IMR-90 (cell line): ENCODE results near the gene KCNA10. TPM values are rescaled to one million over a fixed set of nuclear protein-coding genes. Genes with fewer than 3 reads are reported as not detected.

Source experiments
- ATAC-seq: fragments of 200-7000 bp; cut with Tn5 transposase; 2 replicates; pipeline ENCODE4 v1.9.1; 2020; ENCODE audit warnings: low read depth, mild to moderate bottlenecking, moderate library complexity
- BruUV-seq: library from RNA; stranded (reverse); fragments of 400-500 nt; replicated peaks from 2 replicates; lab custom pipeline; 2021; lab: Mats Ljungman, UMichigan
- CTCF ChIA-PET: fragments of 300-600 bp; formaldehyde crosslinking; extraction: SDS; loops from one replicate; lab custom pipeline; 2021; ENCODE audit warnings: antibody characterized with exemption; lab: Yijun Ruan, JAX
- POLR2A ChIA-PET: fragments of 300-600 bp; sonication (Branson Sonifier 250); formaldehyde crosslinking; loops from one replicate; lab custom pipeline; 2022; ENCODE audit warnings: antibody characterized with exemption; ENCODE audit not compliant: unreplicated experiment; lab: Charles Lee
- DNase-seq: peaks from one replicate; pipeline ENCODE4 v3.0.0; 2013
- H2AFZ ChIP-seq: replicated peaks from 2 replicates; pipeline ENCODE3; 2013; ENCODE audit warnings: low read length, mild to moderate bottlenecking; ENCODE audit not compliant: poor library complexity
- H2AK5ac ChIP-seq: 2 replicates; pipeline ENCODE4 v1.6.1; 2013; ENCODE audit warnings: low read depth, low read length, inconsistent platforms
- H2AK9ac ChIP-seq: replicated peaks from 2 replicates; pipeline ENCODE3; 2013; ENCODE audit warnings: mild to moderate bottlenecking, low read depth, low read length, moderate library complexity; ENCODE audit not compliant: poor library complexity
- H2BK120ac ChIP-seq: 2 replicates; pipeline ENCODE4 v1.6.1; 2013; ENCODE audit warnings: low read depth, low read length, inconsistent platforms
- H2BK15ac ChIP-seq: 3 replicates; pipeline ENCODE4 v1.6.1; 2013; ENCODE audit warnings: low read depth, low read length, inconsistent platforms
- H2BK20ac ChIP-seq: 2 replicates; pipeline ENCODE4 v1.6.1; 2013; ENCODE audit warnings: low read depth, mild to moderate bottlenecking, inconsistent platforms, low read length, moderate library complexity
- H2BK5ac ChIP-seq: 2 replicates; pipeline ENCODE4 v1.6.1; 2013; ENCODE audit warnings: mild to moderate bottlenecking, low read depth, low read length, inconsistent platforms; ENCODE audit not compliant: poor library complexity, severe bottlenecking
- H3K14ac ChIP-seq: replicated peaks from 2 replicates; pipeline ENCODE4 v1.6.1; 2013; ENCODE audit warnings: low read depth, low read length, inconsistent platforms
- H3K18ac ChIP-seq: 2 replicates; pipeline ENCODE4 v1.6.1; 2013; ENCODE audit warnings: low read depth, low read length, control low read depth
- H3K23ac ChIP-seq: 2 replicates; pipeline ENCODE4 v1.6.1; 2013; ENCODE audit warnings: low read depth, low read length, inconsistent platforms
- H3K27ac ChIP-seq: 2 replicates; pipeline ENCODE4 v1.5.1; 2013; ENCODE audit warnings: mild to moderate bottlenecking, control low read depth, low read length; ENCODE audit not compliant: insufficient read depth
- H3K27me3 ChIP-seq: 2 replicates; pipeline ENCODE4 v1.6.1; 2013; ENCODE audit warnings: low read length; ENCODE audit not compliant: control insufficient read depth, insufficient read depth
- H3K36me3 ChIP-seq: 2 replicates; pipeline ENCODE4 v1.6.1; 2013; ENCODE audit warnings: low read length, mixed read lengths; ENCODE audit not compliant: control insufficient read depth, insufficient read depth
- H3K4ac ChIP-seq: 2 replicates; pipeline ENCODE4 v1.6.1; 2013; ENCODE audit warnings: low read depth, low read length, inconsistent platforms
- H3K4me1 ChIP-seq: 2 replicates; pipeline ENCODE4 v1.6.1; 2013; ENCODE audit warnings: low read length, mixed read lengths; ENCODE audit not compliant: control insufficient read depth, insufficient read depth
- H3K4me2 ChIP-seq: 2 replicates; pipeline ENCODE4 v1.6.1; 2013; ENCODE audit warnings: low read depth, mild to moderate bottlenecking, control low read depth, low read length, moderate library complexity
- H3K4me3 ChIP-seq: 2 replicates; pipeline ENCODE4 v1.5.1; 2013; ENCODE audit warnings: low read depth, mild to moderate bottlenecking, control low read depth, low read length, moderate library complexity; ENCODE audit not compliant: insufficient read depth
- H3K56ac ChIP-seq: 2 replicates; pipeline ENCODE4 v1.6.1; 2013; ENCODE audit warnings: low read length, inconsistent platforms; ENCODE audit not compliant: insufficient read depth; ENCODE audit errors: extremely low read depth
- H3K79me1 ChIP-seq, 2 experiments: 2 replicates each; pipeline ENCODE4 v1.6.1; 2013; ENCODE audit warnings: low read length in 2 of 2, inconsistent platforms in 1 of 2, low read depth in 1 of 2
- H3K9ac ChIP-seq: 2 replicates; pipeline ENCODE4 v1.6.1; 2013; ENCODE audit warnings: low read depth, low read length, control low read depth
- H3K9me1 ChIP-seq: 2 replicates; pipeline ENCODE4 v1.6.1; 2013; ENCODE audit warnings: low read length, inconsistent platforms; ENCODE audit not compliant: insufficient read depth
- H3K9me3 ChIP-seq: 2 replicates; pipeline ENCODE4 v1.6.1; 2013; ENCODE audit warnings: low read length; ENCODE audit not compliant: control insufficient read depth, insufficient read depth
- H4K20me1 ChIP-seq: 2 replicates; pipeline ENCODE4 v1.6.1; 2013; ENCODE audit warnings: low read length, inconsistent platforms; ENCODE audit not compliant: insufficient read depth
- H4K5ac ChIP-seq: 2 replicates; pipeline ENCODE4 v1.6.1; 2013; ENCODE audit warnings: mild to moderate bottlenecking, low read depth, low read length, control low read depth
- H4K8ac ChIP-seq, 2 experiments: 2 replicates each; pipeline ENCODE4 v1.6.1; 2013; ENCODE audit warnings: low read depth in 2 of 2, low read length in 2 of 2, control low read depth in 1 of 2, inconsistent platforms in 1 of 2
- H4K91ac ChIP-seq: 2 replicates; pipeline ENCODE4 v1.6.1; 2013; ENCODE audit warnings: low read depth, low read length, inconsistent platforms; ENCODE audit not compliant: insufficient read depth
- BHLHE40 ChIP-seq: fragments of 150-350 bp; IDR thresholded peaks from 2 replicates; pipeline ENCODE4 v1.6.1; 2016; ENCODE audit warnings: mild to moderate bottlenecking, low read depth, low read length
- CEBPB ChIP-seq: IDR thresholded peaks from 2 replicates; pipeline ENCODE4 v1.6.1; 2012; ENCODE audit warnings: low read depth, low read length, improper control_type of control experiment
- FOS ChIP-seq: fragments of 150-350 bp; IDR thresholded peaks from 2 replicates; pipeline ENCODE4 v1.6.1; 2016; ENCODE audit warnings: low read depth, low read length
- MAFK ChIP-seq: IDR thresholded peaks from 2 replicates; pipeline ENCODE4 v1.6.1; 2012; ENCODE audit warnings: low read depth, low read length, improper control_type of control experiment
- MXI1 ChIP-seq: IDR thresholded peaks from 2 replicates; pipeline ENCODE4 v1.6.1; 2012; ENCODE audit warnings: low read depth, mild to moderate bottlenecking, low read length, moderate library complexity, borderline replicate concordance
- NFE2L2 ChIP-seq: fragments of 150-350 bp; IDR thresholded peaks from 2 replicates; pipeline ENCODE4 v1.6.1; 2016; ENCODE audit warnings: low read depth, mild to moderate bottlenecking, low read length
- POLR2A ChIP-seq: IDR thresholded peaks from 2 replicates; pipeline ENCODE4 v1.6.1; 2012; ENCODE audit warnings: mild to moderate bottlenecking, low read depth, low read length
- RAD21 ChIP-seq: IDR thresholded peaks from 2 replicates; pipeline ENCODE4 v1.6.1; 2012; ENCODE audit warnings: low read length, improper control_type of control experiment
- RCOR1 ChIP-seq: IDR thresholded peaks from 2 replicates; pipeline ENCODE4 v1.6.1; 2012; ENCODE audit warnings: mild to moderate bottlenecking, low read length, improper control_type of control experiment; ENCODE audit not compliant: insufficient replicate concordance
- RFX5 ChIP-seq: IDR thresholded peaks from 2 replicates; pipeline ENCODE4 v1.8.0; 2012; ENCODE audit warnings: low read depth, mild to moderate bottlenecking, low read length, moderate library complexity
- SMC3 ChIP-seq: fragments of 150-350 bp; IDR thresholded peaks from 2 replicates; pipeline ENCODE4 v1.6.1; 2016; ENCODE audit warnings: low read depth, mild to moderate bottlenecking, antibody characterized with exemption, low read length, moderate library complexity
- WGBS, 2 experiments: methylation state at CpG; one replicate each; pipeline versions ENCODE4 v1.1.5 to v1.1.7; 2013; ENCODE audit warnings: missing lambda C conversion rate in 2 of 2; ENCODE audit not compliant: insufficient read length in 1 of 2; ENCODE audit errors: extremely low coverage in 2 of 2; 5-methylcytosine and 5-hydroxymethylcytosine counted together
- dilution Hi-C: fragments of 300-500 bp; cut with HindIII; formaldehyde crosslinking; loops from one replicate; pipeline ENCODE4 v1.14.3; 2018; ENCODE audit warnings: low sequenced_read_pairs; ENCODE audit not compliant: unreplicated experiment
- in situ Hi-C: fragments of 300-500 bp; cut with MboI; formaldehyde crosslinking; loops from 3 replicates; pipeline ENCODE4 v1.14.3; 2019; ENCODE audit warnings: low sequenced_read_pairs, inconsistent platforms, mixed read lengths
- intact Hi-C: fragments of 100-400 bp; cut with micrococcal nuclease; formaldehyde crosslinking; loops from 2 replicates; pipeline ENCODE4 v1.10.0; 2022
- polyA plus RNA-seq, 3 experiments: library from polyadenylated mRNA; depleted of rRNA; stranded (reverse); fragments of >200 nt; gene quantifications; 2 replicates each; pipeline ENCODE4 v1.2.3, GENCODE V29; 2012; ENCODE audit warnings: low replicate concordance in 1 of 3
- total RNA-seq: library from RNA; depleted of rRNA; stranded (reverse); fragments of >200 nt; gene quantifications from 2 replicates; pipeline ENCODE4 v1.2.3, GENCODE V29; 2012
- TF ChIP-seq, protein P1 (sequence below): fragments of 150-350 bp; IDR thresholded peaks from 2 replicates; pipeline ENCODE4 v1.6.1; 2017; ENCODE audit warnings: mild to moderate bottlenecking, antibody characterized with exemption, low read length, low read depth
- TF ChIP-seq, protein P2 (sequence below): conservative IDR thresholded peaks from 2 replicates; pipeline ENCODE4 v1.5.1; 2012; ENCODE audit warnings: mild to moderate bottlenecking, low read depth, low read length, improper control_type of control experiment

Gene KCNA10
- total and polyA plus RNA-seq, 2 of the 4 experiments (the other 2 are of a cell fraction): not detected

DNA sequence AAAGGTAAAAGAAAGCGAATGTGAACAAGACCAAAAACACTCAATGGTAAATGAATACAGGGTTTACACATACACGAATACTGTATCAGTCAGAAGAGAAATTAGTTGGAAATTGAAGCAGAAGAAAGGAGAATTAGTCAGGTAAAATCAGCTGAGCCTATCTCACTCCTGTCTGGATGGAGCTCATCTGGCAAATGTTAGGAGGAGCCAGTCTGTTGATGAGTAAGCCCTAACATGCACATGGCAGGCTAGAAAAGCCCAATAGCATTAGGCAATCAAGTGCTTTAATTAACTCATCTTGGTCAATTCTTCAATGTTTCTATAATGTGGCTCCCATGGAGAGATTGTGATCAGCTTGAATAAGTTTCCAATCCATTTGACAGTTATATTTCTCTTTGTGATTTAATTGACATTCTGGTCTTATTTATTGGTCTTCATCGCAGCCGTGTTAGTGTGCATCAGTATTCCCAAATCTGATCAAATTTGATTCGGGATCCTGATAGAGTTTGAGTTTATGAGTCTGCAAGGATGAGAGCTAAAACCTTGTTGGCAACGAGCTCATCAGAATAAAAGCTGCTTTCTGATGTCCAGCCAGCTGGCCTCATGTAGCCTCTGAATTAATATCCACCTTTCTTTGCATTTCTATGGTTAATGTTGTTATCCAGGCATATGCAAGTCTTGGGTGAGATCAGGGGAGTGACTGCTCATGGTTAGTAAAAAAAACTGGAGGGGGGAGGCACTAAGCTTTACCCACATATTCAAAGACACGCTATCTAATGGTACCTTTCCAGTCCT, 22.1 kb upstream of the KCNA10 start:
- Histone ChIP-seq H3K9me1 (no peaks in the 10 kb centered on the region), H3K9me3 (no peaks in the 10 kb centered on the region), H4K5ac (no peak overlapping the region), H2BK120ac (no peak overlapping the region), H2AK5ac (no peak overlapping the region), H2BK15ac (no peak overlapping the region), H3K79me1 (no peaks in the 10 kb centered on the region), H3K9ac (no peak overlapping the region), H3K23ac (no peak overlapping the region), H4K8ac (no peak overlapping the region), H3K56ac (no peak overlapping the region), H3K27me3 (peaks cover 1% of the 10 kb centered on the region; the same call in 1 of the 2 replicates), H2BK5ac (no peak overlapping the region), H3K18ac (no peak overlapping the region), H2AK9ac (no peak overlapping the region), H4K91ac (no peak overlapping the region), H2AFZ (no peak overlapping the region), H4K20me1 (no peaks in the 10 kb centered on the region), H3K4me2 (no peak overlapping the region), H3K36me3 (no peaks in the 10 kb centered on the region), H2BK20ac (no peak overlapping the region), H3K14ac (no peak overlapping the region), H3K4ac (no peak overlapping the region), H3K4me1 (no peaks in the 10 kb centered on the region), H3K4me3 (no peak overlapping the region), H3K27ac (no peak overlapping the region)
- 14% methylated on average over 1 of the region's 7 CpGs; no CpG with 5 or more reads in 1 of the 2 experiments for WGBS, 2 experiments
- BruUV-seq: no TSS peak
- no peak for ATAC-seq
- ChIA-PET POLR2A (no interaction called here), CTCF (interaction anchor here (0.7 kb wide), 1 partner anchor 14 kb away, joined by 3 read pairs; no protein-coding TSS in a partner anchor)
- in situ Hi-C loops (no loop called here), dilution Hi-C loops (no loop called here), intact Hi-C loops (no loop called here)
- no peak for TF ChIP-seq NFE2L2
- no peak for TF ChIP-seq POLR2A
- no peak for TF ChIP-seq MAFK
- TF ChIP-seq, protein P1, sequence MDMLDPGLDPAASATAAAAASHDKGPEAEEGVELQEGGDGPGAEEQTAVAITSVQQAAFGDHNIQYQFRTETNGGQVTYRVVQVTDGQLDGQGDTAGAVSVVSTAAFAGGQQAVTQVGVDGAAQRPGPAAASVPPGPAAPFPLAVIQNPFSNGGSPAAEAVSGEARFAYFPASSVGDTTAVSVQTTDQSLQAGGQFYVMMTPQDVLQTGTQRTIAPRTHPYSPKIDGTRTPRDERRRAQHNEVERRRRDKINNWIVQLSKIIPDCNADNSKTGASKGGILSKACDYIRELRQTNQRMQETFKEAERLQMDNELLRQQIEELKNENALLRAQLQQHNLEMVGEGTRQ: no peak
- TF ChIP-seq RCOR1: no peak
- TF ChIP-seq, protein P2, sequence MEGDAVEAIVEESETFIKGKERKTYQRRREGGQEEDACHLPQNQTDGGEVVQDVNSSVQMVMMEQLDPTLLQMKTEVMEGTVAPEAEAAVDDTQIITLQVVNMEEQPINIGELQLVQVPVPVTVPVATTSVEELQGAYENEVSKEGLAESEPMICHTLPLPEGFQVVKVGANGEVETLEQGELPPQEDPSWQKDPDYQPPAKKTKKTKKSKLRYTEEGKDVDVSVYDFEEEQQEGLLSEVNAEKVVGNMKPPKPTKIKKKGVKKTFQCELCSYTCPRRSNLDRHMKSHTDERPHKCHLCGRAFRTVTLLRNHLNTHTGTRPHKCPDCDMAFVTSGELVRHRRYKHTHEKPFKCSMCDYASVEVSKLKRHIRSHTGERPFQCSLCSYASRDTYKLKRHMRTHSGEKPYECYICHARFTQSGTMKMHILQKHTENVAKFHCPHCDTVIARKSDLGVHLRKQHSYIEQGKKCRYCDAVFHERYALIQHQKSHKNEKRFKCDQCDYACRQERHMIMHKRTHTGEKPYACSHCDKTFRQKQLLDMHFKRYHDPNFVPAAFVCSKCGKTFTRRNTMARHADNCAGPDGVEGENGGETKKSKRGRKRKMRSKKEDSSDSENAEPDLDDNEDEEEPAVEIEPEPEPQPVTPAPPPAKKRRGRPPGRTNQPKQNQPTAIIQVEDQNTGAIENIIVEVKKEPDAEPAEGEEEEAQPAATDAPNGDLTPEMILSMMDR: no peak
- TF ChIP-seq CEBPB: no peak
- TF ChIP-seq RAD21: no peak
- no peak for TF ChIP-seq MXI1
- TF ChIP-seq SMC3: no peak
- no peak for TF ChIP-seq BHLHE40
- TF ChIP-seq FOS: no peak
- TF ChIP-seq RFX5: no peak
- DNase-seq: no peak
